Measurements from ENCODE around the gene TMEM17. TPM values are rescaled to one million over a fixed set of nuclear protein-coding genes. Genes with fewer than 3 reads are reported as not detected.

TMEM17 gene
- polyA plus RNA-seq, 2 of the 4 experiments (the other 2 are of a cell fraction): 5.2 to 10.2 TPM

DNA sequence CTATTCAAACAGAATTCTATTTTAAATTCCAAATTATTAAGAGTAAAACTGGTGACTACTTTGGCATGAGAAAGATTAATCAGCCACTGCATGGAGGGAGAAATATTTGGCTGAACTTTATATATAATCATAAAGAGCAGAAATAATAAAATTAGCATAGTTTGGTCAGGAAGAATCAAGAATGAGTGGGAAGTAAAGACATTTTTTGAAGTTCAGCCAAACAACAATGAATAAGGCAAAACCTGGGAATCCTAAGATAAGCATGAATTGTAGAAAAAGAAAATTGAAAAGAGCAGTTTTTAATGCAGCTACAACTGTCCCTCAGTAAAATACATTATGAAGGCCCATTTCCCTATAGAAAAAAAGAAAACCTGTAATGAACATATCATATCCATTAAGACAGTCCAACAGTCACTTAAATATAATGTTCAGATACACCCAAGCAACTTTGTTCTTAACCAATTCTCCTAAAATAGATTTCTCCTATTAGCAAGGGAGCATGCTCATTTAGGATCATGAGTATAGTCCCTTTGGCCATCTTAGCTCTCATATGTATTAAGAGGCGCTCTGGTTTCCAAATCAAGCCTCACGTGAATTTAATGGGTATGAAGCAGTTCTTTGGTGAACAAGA, 6.5 kb downstream of the TMEM17 start:
- ATAC-seq: no peak
- Histone ChIP-seq H3K27ac (no peak overlapping the region), H3K9me3 (no peaks in the 10 kb centered on the region), H3K4me2 (no peak overlapping the region), H3K4me3 (no peak overlapping the region), H3K4me1 (peaks cover 20% of the 10 kb centered on the region; the same call in 2 of the 3 replicates)
- no peak for DNase-seq (ENCODE audit: low read depth in 1 of 2, low spot score in 1 of 2)
- TF ChIP-seq, protein P1, sequence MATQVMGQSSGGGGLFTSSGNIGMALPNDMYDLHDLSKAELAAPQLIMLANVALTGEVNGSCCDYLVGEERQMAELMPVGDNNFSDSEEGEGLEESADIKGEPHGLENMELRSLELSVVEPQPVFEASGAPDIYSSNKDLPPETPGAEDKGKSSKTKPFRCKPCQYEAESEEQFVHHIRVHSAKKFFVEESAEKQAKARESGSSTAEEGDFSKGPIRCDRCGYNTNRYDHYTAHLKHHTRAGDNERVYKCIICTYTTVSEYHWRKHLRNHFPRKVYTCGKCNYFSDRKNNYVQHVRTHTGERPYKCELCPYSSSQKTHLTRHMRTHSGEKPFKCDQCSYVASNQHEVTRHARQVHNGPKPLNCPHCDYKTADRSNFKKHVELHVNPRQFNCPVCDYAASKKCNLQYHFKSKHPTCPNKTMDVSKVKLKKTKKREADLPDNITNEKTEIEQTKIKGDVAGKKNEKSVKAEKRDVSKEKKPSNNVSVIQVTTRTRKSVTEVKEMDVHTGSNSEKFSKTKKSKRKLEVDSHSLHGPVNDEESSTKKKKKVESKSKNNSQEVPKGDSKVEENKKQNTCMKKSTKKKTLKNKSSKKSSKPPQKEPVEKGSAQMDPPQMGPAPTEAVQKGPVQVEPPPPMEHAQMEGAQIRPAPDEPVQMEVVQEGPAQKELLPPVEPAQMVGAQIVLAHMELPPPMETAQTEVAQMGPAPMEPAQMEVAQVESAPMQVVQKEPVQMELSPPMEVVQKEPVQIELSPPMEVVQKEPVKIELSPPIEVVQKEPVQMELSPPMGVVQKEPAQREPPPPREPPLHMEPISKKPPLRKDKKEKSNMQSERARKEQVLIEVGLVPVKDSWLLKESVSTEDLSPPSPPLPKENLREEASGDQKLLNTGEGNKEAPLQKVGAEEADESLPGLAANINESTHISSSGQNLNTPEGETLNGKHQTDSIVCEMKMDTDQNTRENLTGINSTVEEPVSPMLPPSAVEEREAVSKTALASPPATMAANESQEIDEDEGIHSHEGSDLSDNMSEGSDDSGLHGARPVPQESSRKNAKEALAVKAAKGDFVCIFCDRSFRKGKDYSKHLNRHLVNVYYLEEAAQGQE (IDR thresholded peaks at IDR 0.05): no peak
- no peak for FAIRE-seq
- WGBS (ENCODE audit: missing lambda C conversion rate): 92% methylated on average over 2 of the region's 2 CpGs
- ChIA-PET CTCF (no interaction called here), POLR2A (no interaction called here)

GRCh38 chr2:62498739-62499138, 7.3 kb downstream of the TMEM17 start:
- no peak overlapping the region for H3K27ac ChIP-seq
- H3K4me1 ChIP-seq: peaks cover 20% of the 10 kb centered on the region; the same call in 2 of the 3 replicates
- TF ChIP-seq MAZ (IDR thresholded peaks at IDR 0.05; ENCODE audit: borderline replicate concordance, low read depth, low read length): no peak
- TF ChIP-seq MAFK (IDR thresholded peaks at IDR 0.05; ENCODE audit: partially characterized antibody): peak; percentile 66
- no peak for TF ChIP-seq GATA3 (IDR thresholded peaks at IDR 0.05; ENCODE audit: borderline replicate concordance)
- ATAC-seq (no peak), FAIRE-seq (no peak), DNase-seq (ENCODE audit: low read depth in 1 of 2, low spot score in 1 of 2) (no peak)
- no peak overlapping the region for H3K4me3 ChIP-seq
- CTCF ChIA-PET: no interaction called here
- no peak overlapping the region for H3K4me2 ChIP-seq
- H3K9me3 ChIP-seq: no peaks in the 10 kb centered on the region
- POLR2A ChIA-PET: no interaction called here

DNA sequence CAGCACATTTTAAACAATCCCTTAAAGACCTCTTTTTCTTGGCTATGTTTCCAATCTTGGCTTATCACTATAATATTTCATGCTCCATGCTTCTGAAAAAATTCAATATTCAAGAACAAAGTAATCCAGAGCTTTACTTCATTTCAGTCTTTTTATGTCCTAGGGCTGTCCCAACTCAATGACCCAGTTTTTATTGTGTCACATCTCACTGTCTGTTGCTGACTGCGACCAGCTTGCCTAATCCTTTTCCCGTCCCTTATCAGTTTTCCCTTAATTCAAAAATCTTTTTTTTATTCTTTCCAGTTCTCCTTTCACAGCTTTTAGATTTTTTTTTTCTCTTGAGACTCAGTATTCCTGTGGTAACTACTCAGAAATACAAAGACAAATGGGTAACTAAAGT, 10.2 kb downstream of the TMEM17 start:
- 86% methylated on average over 2 of the region's 2 CpGs for WGBS (ENCODE audit: missing lambda C conversion rate)
- no peak for TF ChIP-seq EP300 (IDR thresholded peaks at IDR 0.05)
- no peak for TF ChIP-seq TP53 (CRISPR knock-in tag; IDR thresholded peaks at IDR 0.05)
- TF ChIP-seq, protein P2, sequence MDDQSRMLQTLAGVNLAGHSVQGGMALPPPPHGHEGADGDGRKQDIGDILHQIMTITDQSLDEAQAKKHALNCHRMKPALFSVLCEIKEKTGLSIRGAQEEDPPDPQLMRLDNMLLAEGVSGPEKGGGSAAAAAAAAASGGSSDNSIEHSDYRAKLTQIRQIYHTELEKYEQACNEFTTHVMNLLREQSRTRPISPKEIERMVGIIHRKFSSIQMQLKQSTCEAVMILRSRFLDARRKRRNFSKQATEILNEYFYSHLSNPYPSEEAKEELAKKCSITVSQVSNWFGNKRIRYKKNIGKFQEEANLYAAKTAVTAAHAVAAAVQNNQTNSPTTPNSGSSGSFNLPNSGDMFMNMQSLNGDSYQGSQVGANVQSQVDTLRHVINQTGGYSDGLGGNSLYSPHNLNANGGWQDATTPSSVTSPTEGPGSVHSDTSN (IDR thresholded peaks at IDR 0.05): no peak
- TF ChIP-seq HMGXB4 (CRISPR knock-in tag; IDR thresholded peaks at IDR 0.05; ENCODE audit: borderline replicate concordance): no peak
- TF ChIP-seq CBX8 (IDR thresholded peaks at IDR 0.05): no peak
- TF ChIP-seq SREBF2 (IDR thresholded peaks at IDR 0.05): no peak
- TF ChIP-seq GATA3 (IDR thresholded peaks at IDR 0.05; ENCODE audit: borderline replicate concordance): no peak
- TF ChIP-seq FOSB (CRISPR knock-in tag; IDR thresholded peaks at IDR 0.05): no peak
- no peak for TF ChIP-seq RFX5 (IDR thresholded peaks at IDR 0.05)
- TF ChIP-seq FOXS1 (CRISPR knock-in tag; IDR thresholded peaks at IDR 0.05): no peak
- TF ChIP-seq BHLHE40 (IDR thresholded peaks at IDR 0.05; ENCODE audit: low read depth, low read length): no peak
- TF ChIP-seq, protein P3, sequence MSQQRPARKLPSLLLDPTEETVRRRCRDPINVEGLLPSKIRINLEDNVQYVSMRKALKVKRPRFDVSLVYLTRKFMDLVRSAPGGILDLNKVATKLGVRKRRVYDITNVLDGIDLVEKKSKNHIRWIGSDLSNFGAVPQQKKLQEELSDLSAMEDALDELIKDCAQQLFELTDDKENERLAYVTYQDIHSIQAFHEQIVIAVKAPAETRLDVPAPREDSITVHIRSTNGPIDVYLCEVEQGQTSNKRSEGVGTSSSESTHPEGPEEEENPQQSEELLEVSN (IDR thresholded peaks at IDR 0.05; ENCODE audit: borderline replicate concordance, low read depth): no peak
- no peak for TF ChIP-seq ZFP36 (IDR thresholded peaks at IDR 0.05; ENCODE audit: borderline replicate concordance, partially characterized antibody)
- no peak for TF ChIP-seq MAFK (IDR thresholded peaks at IDR 0.05; ENCODE audit: partially characterized antibody)
- TF ChIP-seq, protein P4, sequence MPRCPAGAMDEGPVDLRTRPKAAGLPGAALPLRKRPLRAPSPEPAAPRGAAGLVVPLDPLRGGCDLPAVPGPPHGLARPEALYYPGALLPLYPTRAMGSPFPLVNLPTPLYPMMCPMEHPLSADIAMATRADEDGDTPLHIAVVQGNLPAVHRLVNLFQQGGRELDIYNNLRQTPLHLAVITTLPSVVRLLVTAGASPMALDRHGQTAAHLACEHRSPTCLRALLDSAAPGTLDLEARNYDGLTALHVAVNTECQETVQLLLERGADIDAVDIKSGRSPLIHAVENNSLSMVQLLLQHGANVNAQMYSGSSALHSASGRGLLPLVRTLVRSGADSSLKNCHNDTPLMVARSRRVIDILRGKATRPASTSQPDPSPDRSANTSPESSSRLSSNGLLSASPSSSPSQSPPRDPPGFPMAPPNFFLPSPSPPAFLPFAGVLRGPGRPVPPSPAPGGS (IDR thresholded peaks at IDR 0.05): no peak
- no peak for TF ChIP-seq MAX (IDR thresholded peaks at IDR 0.05)
- no peak for TF ChIP-seq HDAC2 (IDR thresholded peaks at IDR 0.05)
- TF ChIP-seq POLR2A (IDR thresholded peaks at IDR 0.05; ENCODE audit: low read length): no peak
- no peak for TF ChIP-seq CTCF (IDR thresholded peaks at IDR 0.05)
- no peak for TF ChIP-seq FOSL2 (IDR thresholded peaks at IDR 0.05)
- no peak for TF ChIP-seq FOSL2 (CRISPR knock-in tag; IDR thresholded peaks at IDR 0.05)
- no peak overlapping the region for H3K4me3 ChIP-seq
- H3K4me2 ChIP-seq: no peak overlapping the region
- DNase-seq (ENCODE audit: low read depth in 1 of 2, low spot score in 1 of 2) (no peak), FAIRE-seq (no peak), ATAC-seq (no peak)
- peaks cover 5% of the 10 kb centered on the region; the same call in 1 of the 3 replicates for H3K4me1 ChIP-seq
- H3K9me3 ChIP-seq: no peaks in the 10 kb centered on the region
- POLR2A ChIA-PET: no interaction called here
- CTCF ChIA-PET: interaction anchor here (1.3 kb wide), 1 partner anchor 280 kb away, joined by 3 read pairs; no protein-coding TSS in a partner anchor
- H3K27ac ChIP-seq: no peak overlapping the region; a peak in 1 of 6 replicates
